Fibroblast of skin of left biceps (primary cell): ENCODE data around the gene NHS.

Experiments
- DNase-seq, 2 experiments: peaks; one replicate each; pipeline ENCODE4 v3.0.0-alpha.2; 2013; ENCODE audit warnings: low read depth in 2 of 2

The NHS gene

GRCh38 chrX:17588303-17588702 is 213.3 kb downstream of the NHS start:
- DNase-seq, result no peak

- DNase-seq, result peak; percentile 47 to 51
Observed at GRCh38 chrX:17590892-17591740, 216.1 kb downstream of the NHS start.

GRCh38 chrX:17591741-17592110 is 216.7 kb downstream of the NHS start:
- DNase-seq, result peak; percentile 58 to 63

GRCh38 chrX:17592117-17592516 is 217.1 kb downstream of the NHS start:
- no peak for DNase-seq

GRCh38 chrX:17594693-17595092 is 219.7 kb downstream of the NHS start:
- DNase-seq, result no peak

DNA sequence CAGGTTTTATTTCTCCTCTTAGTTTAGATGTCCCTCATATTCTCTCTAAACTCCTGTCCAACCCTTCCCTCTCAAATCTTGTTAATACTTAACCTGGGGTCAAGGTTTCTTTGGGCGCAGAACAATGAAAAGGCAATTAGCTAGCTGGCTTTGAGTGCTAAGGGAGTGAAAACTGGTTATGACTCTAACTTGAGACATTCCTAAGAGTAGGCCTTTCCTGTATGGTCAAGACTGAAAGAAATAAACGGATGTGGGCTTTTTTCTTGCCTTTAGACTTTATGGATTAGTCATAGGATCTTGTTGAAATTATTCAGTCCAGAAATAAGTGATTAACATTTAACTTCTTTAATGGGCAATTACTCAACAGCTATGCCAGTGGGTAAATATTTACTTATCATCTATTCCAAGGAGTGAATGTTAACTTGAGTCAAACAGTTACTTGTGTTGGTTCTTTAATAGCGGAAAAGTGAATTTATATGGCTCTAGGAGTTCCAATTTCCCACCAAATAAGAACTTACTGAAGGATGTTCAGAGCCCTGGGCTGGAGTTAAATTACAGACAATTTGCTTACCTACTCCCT is 220.5 kb downstream of the NHS start:
- DNase-seq, result no peak

GRCh38 chrX:17596061-17596460 is 221.1 kb downstream of the NHS start:
- no peak for DNase-seq

- no peak for DNase-seq
Observed at GRCh38 chrX:17596546-17597205, 221.7 kb downstream of the NHS start.

DNA sequence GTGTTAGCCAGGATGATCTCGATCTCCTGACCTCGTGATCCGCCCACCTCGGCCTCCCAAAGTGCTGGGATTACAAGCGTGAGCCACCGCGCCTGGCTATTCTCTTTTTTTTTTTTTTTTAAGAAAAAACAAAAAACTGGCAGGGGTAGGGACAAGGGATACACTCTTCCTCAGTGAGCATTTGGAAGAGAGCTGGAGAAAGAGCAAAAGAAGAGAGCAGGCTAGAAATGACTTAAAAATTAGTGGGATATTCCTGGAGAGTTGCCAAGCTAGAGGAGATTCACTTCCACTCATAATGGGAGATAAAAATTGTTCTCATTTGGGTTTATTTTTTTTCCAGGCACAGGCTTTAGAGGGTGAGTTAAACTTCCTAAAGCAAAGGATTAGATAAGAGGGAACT is 222.3 kb downstream of the NHS start:
- DNase-seq, result no peak

- no peak for DNase-seq
Observed at GRCh38 chrX:17597836-17598439, 222.9 kb downstream of the NHS start.

- DNase-seq, result no peak
Observed at GRCh38 chrX:17601441-17602200, 226.6 kb downstream of the NHS start.

DNA sequence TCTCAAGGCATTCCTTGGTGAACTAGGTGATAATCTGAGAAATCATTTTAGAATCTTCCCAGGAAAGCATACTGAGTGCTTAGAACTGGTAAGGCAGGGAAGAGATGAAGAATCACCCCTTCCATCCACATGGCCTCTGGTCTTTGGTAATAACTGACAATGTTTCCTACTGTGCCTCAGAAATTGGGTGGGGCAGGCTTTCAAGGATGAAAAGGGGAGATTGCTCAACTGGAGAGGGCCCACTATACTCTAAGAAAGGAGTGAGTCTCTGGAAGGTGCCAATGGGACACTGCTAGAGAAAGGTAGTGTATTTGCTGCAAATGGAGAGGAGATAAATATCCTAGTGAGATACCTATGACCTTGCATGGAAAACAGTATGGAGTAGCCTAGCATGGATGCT is 227.2 kb downstream of the NHS start:
- no peak for DNase-seq

GRCh38 chrX:17603196-17603595 is 228.2 kb downstream of the NHS start:
- no peak for DNase-seq

DNA sequence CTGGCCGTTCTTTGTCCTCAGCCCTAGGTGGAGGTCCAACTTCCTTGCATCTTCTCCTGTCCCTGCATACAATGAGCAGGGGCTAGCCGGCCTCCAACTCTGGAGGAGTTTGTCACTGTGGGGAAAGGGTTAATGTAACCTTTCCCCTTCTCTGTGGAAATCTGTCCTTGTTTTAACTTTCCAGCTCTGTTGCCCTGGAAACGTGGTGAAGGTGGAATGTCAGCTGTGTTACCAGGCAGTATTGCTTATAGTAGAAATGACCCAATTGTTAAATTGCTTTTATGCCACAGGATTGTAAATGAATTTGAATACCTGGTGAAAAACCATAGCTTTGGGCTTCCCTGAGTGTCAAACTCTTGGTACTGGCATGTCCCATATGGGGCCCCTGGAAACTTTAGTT is 230.7 kb downstream of the NHS start:
- no peak for DNase-seq

DNA sequence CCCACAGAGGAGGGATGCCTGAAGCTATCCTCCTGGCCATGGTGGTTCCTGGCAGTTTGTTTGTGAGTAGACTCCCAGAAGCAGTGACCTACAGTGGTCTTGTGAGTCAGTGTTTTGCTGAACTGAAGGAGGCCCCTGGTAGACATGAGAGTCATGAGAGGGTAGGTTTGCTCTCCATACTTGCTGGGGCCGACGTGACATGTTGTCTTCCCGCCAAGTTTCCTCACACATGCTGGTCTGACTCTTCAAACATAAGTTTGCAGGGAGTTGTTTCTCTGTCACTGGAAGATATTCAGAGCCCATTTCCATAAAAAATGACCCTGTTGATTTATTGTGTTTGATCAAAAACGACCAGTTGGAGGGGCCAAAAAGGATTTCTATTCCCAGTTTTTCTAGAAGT is 231.2 kb downstream of the NHS start:
- no peak for DNase-seq

- DNase-seq, result no peak
Observed at GRCh38 chrX:17608888-17609287, 233.9 kb downstream of the NHS start.

DNA sequence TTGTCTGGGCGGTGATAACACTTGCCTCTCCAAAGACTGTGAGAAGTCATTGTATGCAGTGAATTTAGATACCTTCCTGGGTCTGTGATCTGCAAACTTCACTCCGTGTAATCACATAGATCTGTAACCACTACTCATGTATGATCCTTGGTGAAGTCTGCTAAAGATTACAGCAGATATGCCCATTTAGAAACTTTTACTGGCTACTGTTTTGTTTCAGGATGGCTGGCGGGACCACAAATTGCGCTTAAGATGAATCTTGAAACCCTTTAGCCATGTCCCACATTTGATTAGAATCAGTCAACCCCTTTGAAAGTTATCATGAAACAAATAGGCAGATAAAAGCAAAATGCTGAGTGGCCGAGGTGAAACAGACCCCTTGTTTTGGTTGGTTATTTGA is 235.8 kb downstream of the NHS start:
- DNase-seq, result no peak

- DNase-seq, result no peak
Observed at GRCh38 chrX:17613979-17614588, 239.1 kb downstream of the NHS start.

- DNase-seq, result no peak
Observed at GRCh38 chrX:17616936-17617335, 241.9 kb downstream of the NHS start.

DNA sequence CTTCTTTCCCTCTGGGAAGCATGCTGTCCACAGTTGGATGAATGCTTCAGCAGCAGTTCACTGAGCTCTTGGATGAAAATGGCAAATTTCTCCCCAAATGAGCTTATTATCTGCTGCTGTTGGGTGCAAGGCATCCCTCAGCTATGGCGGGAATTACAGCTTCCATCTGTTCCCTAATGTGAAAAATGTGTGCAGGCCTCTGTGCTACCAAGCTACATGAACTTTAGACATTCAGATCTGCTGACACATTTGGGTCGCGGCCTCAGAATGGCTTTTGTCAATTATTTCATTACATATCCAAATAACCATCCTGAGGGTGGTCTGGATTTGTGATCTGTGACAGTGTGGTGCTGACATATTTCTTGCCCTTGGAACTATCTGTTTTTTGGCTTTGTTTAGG is 242.8 kb downstream of the NHS start:
- DNase-seq, result peak; percentile 74 to 82

DNA sequence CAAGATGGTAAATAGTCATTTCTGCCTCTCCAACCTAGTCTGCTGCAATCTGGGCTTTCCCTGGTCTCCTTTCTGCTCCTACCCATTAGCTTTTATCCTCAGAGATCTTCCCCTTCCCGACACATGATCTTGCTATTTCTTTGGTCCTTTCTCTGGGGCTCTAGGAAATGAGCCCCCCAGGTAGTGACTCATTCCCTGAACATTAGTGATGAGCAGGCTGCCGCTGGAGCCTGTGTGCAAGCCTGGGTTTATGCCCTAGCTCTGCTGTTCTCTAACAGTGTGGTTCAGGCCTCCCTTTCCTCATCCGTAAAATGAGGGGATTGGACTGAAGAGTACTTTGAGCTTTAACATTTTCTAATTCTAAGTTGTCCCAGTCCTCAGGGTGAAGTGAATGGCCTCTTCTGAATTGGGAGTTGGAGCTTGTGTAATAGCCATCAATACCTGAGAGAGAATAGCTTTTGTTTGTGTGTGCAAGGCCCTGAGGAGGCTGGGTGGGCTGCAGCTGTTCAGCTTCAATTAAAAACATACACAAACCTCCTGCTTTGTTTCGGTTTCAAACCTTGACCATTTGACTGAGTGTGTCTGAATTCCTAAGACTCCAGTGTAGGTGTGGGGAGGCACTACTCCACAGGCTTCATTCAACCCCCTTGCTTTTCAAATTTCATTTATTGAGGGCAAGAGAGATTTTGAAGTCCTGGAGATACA is 246.7 kb downstream of the NHS start:
- no peak for DNase-seq
